Muscle of arm (tissue), 12 donors: ENCODE results near the gene FRAS1. TPM values are rescaled to one million over a fixed set of nuclear protein-coding genes. Genes with fewer than 3 reads are reported as not detected.
"Not testable (repeated sequence)": the region's sequence is repeated elsewhere in the genome, so short reads cannot be mapped to it uniquely, and the experiment has no call there.

Experiments used
- DNase-seq: peaks from one replicate; pipeline ENCODE4 v3.0.0-alpha.2; 2013
- polyA plus RNA-seq, 12 donors: library from polyadenylated mRNA; unstranded; fragments of 120-200 nt; gene quantifications; one replicate each; pipeline ENCODE4 v1.2.1, GENCODE V29; 2013; ENCODE audit not compliant: insufficient read length in 12 of 12

The FRAS1 gene
- polyA plus RNA-seq, 12 donors, result 5.0 to 19.8 (median 8.0) TPM; not detected in 1

DNA sequence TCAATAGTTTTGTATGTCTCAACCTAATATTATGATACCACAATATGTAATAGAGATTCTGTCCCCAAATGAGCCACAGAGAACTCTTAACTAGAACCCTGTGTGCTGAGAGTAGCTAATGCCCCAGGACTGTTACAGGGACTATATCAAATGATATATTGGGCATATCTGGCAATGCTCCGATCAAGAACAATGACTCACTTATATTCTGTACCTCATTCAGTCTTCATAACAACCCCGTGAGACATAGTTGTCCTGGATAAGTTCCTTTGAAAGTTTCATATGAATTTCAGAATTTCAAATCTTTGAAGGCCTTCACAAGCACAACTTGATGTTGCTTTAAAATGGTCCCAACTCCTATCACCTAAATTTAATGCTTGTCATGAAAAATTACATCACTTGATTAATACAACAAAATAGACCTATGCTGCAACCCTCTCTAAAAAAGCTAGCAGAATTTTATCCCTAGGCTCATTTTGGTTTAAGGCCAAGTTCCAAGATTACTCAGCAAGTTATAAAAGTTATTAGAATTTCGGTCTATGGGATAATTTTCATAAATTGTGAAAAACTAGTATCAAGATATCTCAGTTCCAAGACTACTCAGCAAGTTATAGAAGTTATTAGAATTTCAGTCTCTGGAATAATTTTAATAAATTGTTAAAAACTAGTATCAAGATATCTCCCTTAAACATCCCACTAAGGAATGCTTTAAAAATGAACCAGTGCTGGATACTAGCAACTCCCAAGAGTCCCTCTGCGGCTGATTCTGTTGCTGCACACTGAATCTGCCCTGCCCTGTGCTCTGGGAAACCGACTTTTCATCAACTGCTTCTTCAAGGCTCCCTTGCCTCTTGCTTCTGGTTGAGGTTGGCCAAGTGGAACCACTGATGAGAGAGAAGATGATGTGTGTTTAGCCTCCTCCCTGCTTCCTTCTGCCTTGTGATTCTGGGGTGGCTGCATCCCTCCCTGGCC is 488.4 kb downstream of the FRAS1 start:
- DNase-seq, result no peak

GRCh38 chr4:78547899-78548298 is 490.8 kb downstream of the FRAS1 start:
- not testable (repeated sequence) for DNase-seq

DNA sequence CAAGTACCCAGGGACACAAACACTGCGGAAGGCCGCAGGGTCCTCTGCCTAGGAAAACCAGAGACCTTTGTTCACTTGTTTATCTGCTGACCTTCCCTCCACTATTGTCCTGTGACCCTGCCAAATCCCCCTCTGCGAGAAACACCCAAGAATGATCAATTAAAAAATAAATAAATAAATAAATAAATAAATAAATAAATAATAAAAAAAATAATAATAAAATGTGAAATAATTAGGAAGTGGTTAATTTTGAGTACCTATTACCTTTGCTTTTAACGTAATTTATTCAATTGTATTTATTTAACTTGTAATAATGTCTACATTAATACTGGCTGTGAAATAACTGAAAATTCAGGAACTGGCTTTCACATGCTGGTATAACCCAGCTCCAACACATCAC is 491.8 kb downstream of the FRAS1 start:
- not testable (repeated sequence) for DNase-seq

DNA sequence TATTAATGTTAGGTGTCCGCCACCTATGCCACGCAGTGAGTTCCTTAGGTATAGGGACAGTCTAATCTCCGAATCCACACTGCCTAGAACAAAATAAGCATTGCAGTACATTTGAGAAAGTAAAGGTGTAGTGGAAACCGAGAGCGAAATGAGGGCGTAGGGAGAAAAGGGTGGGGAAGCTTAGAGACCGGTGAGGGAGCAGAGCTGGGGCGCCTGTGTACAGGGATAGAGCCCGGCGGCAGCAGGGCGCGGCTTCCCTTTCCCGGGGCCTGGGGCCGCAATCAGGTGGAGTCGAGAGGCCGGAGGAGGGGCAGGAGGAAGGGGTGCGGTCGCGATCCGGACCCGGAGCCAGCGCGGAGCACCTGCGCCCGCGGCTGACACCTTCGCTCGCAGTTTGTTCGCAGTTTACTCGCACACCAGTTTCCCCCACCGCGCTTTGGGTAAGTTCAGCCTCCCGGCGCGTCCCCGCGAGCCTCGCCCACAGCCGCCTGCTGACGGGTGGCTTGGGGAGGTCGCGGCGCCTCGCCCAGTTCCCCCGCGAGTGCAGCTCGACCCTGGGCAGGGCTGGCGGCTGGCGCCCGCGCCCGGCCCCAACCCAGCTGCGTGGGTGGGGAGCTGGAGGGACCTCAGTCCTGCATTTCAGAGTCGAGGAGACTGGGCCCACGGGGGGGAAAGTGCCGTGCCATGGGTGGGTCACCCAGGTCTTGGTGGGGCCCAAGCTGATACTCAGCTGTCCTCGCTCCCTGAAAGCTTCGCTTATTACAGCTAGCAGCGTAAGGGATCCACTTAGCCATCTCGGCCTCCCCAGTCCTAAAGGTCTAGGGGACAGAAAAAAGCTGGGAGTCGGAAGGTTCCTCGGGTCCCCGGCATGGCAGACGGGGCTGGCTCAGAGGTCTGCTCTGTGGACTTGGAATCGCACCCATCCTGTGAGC is 494.6 kb downstream of the FRAS1 start, which contains the start of gene ANXA3:
TSS of gene ANXA3 (plus strand) at position 351 of the 932 bp plus-strand sequence. CDS start 2,704 bp downstream, outside the sequence.
- DNase-seq, result no peak

- DNase-seq, result no peak
Measured at GRCh38 chr4:78552389-78553042, 495.4 kb downstream of the FRAS1 start.

GRCh38 chr4:78553043-78553396 is 495.9 kb downstream of the FRAS1 start:
- DNase-seq, result no peak

DNA sequence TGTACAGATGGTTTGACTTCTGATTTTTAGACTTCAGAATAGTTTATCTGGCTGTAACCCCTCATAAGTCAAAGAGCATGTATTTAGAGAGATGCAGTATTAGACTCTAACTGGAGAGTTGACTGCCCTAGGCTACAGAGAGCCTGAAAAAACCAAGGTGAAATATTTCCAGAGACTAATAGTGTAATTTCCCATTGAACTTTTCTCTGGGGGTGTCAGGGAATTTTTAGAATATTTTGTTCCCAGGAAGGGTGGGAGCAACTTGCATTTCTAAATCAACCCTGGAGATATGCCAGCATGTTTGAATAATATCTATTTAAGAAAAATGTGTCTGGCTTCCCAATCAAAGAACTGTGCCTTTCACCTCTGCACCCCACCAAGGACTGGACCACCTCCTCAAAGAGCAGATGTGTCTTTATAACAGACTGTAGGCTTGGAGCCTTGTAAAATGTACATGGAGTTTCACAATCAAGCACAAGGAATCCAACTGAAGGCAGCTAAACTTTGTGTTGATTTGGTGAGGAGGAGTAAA is 496.5 kb downstream of the FRAS1 start:
- DNase-seq, result no peak

DNA sequence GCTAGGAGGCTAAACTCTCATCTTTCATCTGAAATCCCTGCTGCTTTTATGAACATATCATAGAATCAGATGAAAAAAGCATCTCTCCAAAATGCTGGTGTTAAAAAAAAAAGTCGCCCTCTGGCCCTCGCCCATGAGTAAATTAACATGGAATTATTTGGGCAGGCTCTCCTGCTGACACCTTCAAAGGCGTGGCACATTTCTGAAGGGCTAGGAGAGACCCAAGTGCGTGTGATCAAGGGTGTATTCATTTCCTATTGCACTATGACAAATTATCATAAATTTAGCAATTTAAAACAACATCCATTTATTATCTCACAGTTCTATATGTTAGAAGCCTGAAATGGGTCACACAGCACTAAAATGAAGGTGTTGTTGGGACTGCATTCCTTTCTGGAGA is 499.5 kb downstream of the FRAS1 start:
- DNase-seq, result no peak

DNA sequence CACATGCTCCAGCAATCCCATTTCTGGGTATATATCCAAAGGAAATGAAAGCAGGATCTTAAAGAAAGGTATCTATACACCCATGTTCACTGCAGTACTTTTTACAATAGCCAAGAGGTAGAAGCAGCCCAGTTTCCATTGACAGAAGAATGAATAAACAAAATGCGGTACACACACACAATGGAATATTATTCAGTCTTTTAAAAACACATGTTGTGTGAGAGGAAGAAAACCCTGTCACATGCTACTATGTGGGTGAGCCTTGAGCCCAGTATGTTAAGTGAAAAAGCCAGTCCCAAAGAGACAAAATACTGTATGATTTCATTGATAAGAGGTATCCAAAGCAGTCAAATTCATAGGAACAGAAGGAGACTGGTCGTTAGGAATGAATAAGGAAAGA is 500.7 kb downstream of the FRAS1 start:
- no peak for DNase-seq

- DNase-seq, result no peak
Measured at GRCh38 chr4:78558410-78558809, 501.3 kb downstream of the FRAS1 start.

DNA sequence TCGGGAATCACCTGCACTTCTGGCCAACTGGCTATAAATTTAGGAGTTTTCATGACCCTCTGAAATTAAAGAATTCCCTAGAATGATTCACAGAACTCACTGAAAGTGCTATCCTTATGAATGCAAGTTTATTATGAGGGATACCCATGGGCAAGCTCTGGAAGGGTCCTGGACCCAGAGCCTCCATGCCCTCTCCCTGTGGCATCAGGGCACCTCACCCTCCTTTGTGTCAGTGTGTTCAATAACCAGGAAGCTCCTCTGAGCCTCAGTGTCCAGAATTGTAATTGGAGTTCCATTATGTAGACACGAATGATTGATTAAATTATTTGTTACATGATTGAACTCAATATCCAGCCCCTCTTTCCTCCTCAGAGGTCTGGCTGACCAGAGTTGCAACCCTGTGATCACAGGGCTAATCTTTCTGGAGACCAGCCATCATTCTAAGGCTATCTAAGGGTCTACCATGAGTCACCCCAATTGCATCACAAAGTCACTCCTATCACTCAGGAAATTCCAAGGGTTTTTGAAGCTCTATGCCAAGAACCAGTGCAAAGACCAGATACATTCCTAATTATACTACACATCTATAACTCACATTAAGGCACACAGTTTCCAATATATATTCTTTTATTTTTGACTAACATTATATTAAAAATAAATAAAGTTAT is 503.3 kb downstream of the FRAS1 start:
- DNase-seq, result no peak

DNA sequence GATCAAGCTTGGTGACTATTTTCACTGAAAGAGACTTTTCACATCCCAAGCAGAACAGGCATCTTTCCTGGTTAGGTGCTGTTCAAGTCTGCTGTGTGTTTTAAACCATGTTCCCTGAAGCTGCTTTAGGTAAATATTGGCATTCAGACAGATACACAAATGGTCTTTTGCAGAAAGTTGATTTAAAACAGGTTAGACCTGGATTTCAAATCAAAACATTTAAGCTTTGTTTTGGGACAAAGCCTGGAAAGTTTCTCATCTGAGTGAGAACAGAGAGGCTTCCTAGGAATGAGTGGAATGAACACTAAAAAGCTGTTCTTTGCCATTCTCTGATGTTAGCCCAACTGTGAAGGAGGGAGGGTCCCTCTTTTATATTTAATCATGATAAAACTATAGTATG is 504.6 kb downstream of the FRAS1 start:
- no peak for DNase-seq

DNA sequence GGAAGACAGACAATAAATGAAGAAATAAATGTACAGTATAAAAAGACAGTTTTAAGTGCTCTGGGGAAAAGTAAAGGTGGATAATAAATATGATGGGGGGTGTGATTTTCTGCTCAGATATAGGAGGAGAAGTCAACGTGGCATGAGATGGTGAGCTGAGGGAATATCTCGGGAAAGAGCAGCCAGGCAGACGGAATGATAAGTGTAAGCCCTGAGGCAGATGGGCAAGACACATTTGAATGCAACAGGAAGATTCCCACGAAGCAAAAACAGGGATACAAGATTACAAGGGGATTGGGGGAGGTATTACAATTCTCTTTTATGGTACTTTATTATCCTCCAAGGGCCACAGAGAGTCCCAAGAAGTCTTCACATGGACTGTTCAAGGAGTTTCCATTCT is 505.6 kb downstream of the FRAS1 start:
- no peak for DNase-seq

GRCh38 chr4:78565971-78566372 is 508.8 kb downstream of the FRAS1 start:
- DNase-seq, result no peak

DNA sequence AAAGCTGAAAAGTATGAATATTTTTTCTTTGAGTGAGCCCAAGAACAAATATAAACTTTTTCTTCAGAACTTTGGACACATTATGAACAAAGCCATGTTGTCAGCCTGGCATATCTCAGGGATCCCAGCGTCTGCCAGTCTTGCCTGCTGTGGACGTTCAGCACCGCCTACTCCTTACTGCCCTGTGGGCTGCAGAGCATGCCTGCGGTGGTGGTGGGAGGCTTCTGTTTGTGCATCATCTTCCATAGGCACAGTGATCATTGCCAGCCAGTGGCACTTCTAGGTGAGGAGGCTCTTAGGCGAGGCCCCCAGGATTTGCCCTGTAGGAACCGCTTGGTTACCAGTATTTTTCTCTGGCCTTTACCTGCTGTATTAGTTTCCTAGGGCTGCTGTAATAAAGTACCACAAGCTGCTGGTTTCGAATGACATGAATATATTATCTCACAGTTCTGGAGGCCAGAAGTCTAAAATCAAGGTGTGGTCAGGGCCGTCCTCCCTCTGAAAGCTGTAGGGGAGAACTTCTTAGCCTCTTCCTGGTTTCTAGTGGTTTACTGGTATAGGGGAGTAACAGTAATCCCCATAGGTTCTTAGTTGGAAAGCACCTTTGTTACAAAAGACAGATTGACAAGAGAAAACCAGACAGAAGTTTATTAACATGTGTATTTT is 509.8 kb downstream of the FRAS1 start:
- DNase-seq, result no peak

GRCh38 chr4:78567500-78568060 is 510.5 kb downstream of the FRAS1 start:
- DNase-seq, result no peak

GRCh38 chr4:78568640-78569305 is 511.6 kb downstream of the FRAS1 start:
- peak; percentile 31 for DNase-seq

- DNase-seq, result peak; percentile 56
Measured at GRCh38 chr4:78569306-78569821, 512.2 kb downstream of the FRAS1 start.

GRCh38 chr4:78570117-78570516 is 513.0 kb downstream of the FRAS1 start:
- DNase-seq, result no peak
